ENCODE data around the gene ANKAR.

- TF ChIP-seq EZH2phosphoT487 (IDR thresholded peaks at IDR 0.05; ENCODE audit: borderline replicate concordance, low read length) (no peak), CTCF (IDR thresholded peaks at IDR 0.05; ENCODE audit: low read depth, low read length, poor library complexity, severe bottlenecking) (no peak)
Measured at GRCh38 chr2:189625636-189626035, 48.8 kb upstream of the ANKAR start.

Data from DOHH2 (cell line).